Neutrophil (primary cell): ENCODE measurements around the gene TCOF1.
"Not testable (repeated sequence)": the region's sequence is repeated elsewhere in the genome, so short reads cannot be mapped to it uniquely, and the experiment has no call there.

Experiments
- H3K27ac ChIP-seq: fragments of 200-600 bp; sonication (generic); 2 replicates; pipeline ENCODE4 v1.5.1; 2016; ENCODE audit warnings: mild to moderate bottlenecking, moderate library complexity
- H3K27me3 ChIP-seq: fragments of 200-600 bp; sonication (generic); 2 replicates; pipeline ENCODE4 v1.6.0; 2016; ENCODE audit warnings: mild to moderate bottlenecking
- H3K36me3 ChIP-seq: fragments of 200-600 bp; sonication (generic); 2 replicates; pipeline ENCODE4 v1.5.1; 2017
- H3K4me1 ChIP-seq, 2 experiments: fragments of 200-600 bp in 1 of 2; sonication (generic) in 1 of 2; 1 replicate in 1 of 2; 2 replicates in 1 of 2; pipeline versions ENCODE4 v1.5.1 to v1.6.1; 2013 to 2016; ENCODE audit warnings: low read depth in 1 of 2, low read length in 1 of 2, mild to moderate bottlenecking in 1 of 2, moderate library complexity in 1 of 2; ENCODE audit not compliant: control insufficient read depth in 1 of 2, insufficient read depth in 1 of 2
- H3K4me3 ChIP-seq, 2 experiments: fragments of 200-600 bp in 1 of 2; sonication (generic) in 1 of 2; 1 replicate in 1 of 2; 2 replicates in 1 of 2; pipeline ENCODE4 v1.5.1; 2013 to 2016; ENCODE audit warnings: low read depth in 1 of 2, low read length in 1 of 2, mild to moderate bottlenecking in 1 of 2, moderate library complexity in 1 of 2
- H3K9me3 ChIP-seq: fragments of 200-600 bp; sonication (generic); 2 replicates; pipeline ENCODE4 v1.5.1; 2016
- CTCF ChIP-seq: fragments of 200-600 bp; sonication (generic); IDR thresholded peaks from 2 replicates; pipeline ENCODE4 v1.5.1; 2016; ENCODE audit warnings: antibody characterized with exemption

TCOF1 gene

GRCh38 chr5:150413176-150413901 is 55.8 kb downstream of the TCOF1 start:
- Histone ChIP-seq H3K9me3 (no peaks in the 10 kb centered on the region), H3K4me1 (peaks cover 37 to 38% of the 10 kb centered on the region in 2 experiments), H3K27ac (peak overlapping the region; percentile 96), H3K36me3 (no peaks in the 10 kb centered on the region), H3K27me3 (no peaks in the 10 kb centered on the region), H3K4me3 (peak overlapping the region; percentile 78 to 95)
- TF ChIP-seq CTCF = no peak

- not testable (repeated sequence) for H3K36me3 ChIP-seq, H3K4me3 ChIP-seq, H3K27me3 ChIP-seq, H3K9me3 ChIP-seq
- Histone ChIP-seq H3K27ac (peak overlapping the region; percentile 96), H3K4me1 (peaks cover 38% of the 10 kb centered on the region in 2 experiments)
These were observed 56.6 kb downstream of the TCOF1 start for GRCh38 chr5:150413902-150414790.

GRCh38 chr5:150419630-150420270 is 62.3 kb downstream of the TCOF1 start:
- Histone ChIP-seq H3K36me3 (no peaks in the 10 kb centered on the region), H3K27me3 (no peaks in the 10 kb centered on the region), H3K4me1 (peaks cover 0 to 8% of the 10 kb centered on the region in 2 experiments), H3K9me3 (no peaks in the 10 kb centered on the region), H3K4me3 (no peak overlapping the region), H3K27ac (peak overlapping the region; percentile 25)
- no peak for TF ChIP-seq CTCF

- Histone ChIP-seq H3K36me3 (no peaks in the 10 kb centered on the region), H3K9me3 (no peaks in the 10 kb centered on the region)
- TF ChIP-seq CTCF = no peak
These were observed 64.6 kb downstream of the TCOF1 start for GRCh38 chr5:150422075-150422474.

GRCh38 chr5:150422758-150423157 is 65.3 kb downstream of the TCOF1 start:
- H3K9me3 ChIP-seq = no peaks in the 10 kb centered on the region
- TF ChIP-seq CTCF = no peak
- no peaks in the 10 kb centered on the region for H3K36me3 ChIP-seq
- peaks cover 0 to 8% of the 10 kb centered on the region in 2 experiments for H3K4me1 ChIP-seq
- no peak overlapping the region for H3K4me3 ChIP-seq
- no peaks in the 10 kb centered on the region for H3K27me3 ChIP-seq
- H3K27ac ChIP-seq = no peak overlapping the region

More at GRCh38 chr5:150422075-150422474, 64.6 kb downstream of the TCOF1 start:
- H3K4me1 ChIP-seq = peaks cover 0 to 8% of the 10 kb centered on the region in 2 experiments
- H3K27me3 ChIP-seq = no peaks in the 10 kb centered on the region
- no peak overlapping the region for H3K27ac ChIP-seq
- no peak overlapping the region for H3K4me3 ChIP-seq

- H3K4me1 ChIP-seq, H3K36me3 ChIP-seq, H3K27ac ChIP-seq, H3K4me3 ChIP-seq, H3K27me3 ChIP-seq, H3K9me3 ChIP-seq: not testable (repeated sequence)
These were observed 68.7 kb downstream of the TCOF1 start for GRCh38 chr5:150426165-150426564.
